Measurements from ENCODE around the gene ANLN. TPM values are rescaled to one million over a fixed set of nuclear protein-coding genes. Genes with fewer than 3 reads are reported as not detected.

Gene ANLN
- total RNA-seq, 1 experiment from 2014 or later: 238 TPM

- TF ChIP-seq CTCF (IDR thresholded peaks at IDR 0.05) (peak; percentile 88), SIN3A (IDR thresholded peaks at IDR 0.05; ENCODE audit: borderline replicate concordance, insufficient read depth, low read depth, low read length) (no peak)
- in situ Hi-C loops (cut with HindIII; ENCODE audit: low pct_unique_long_range_greater_than_20kb, low sequenced_read_pairs): no loop called here
- no peak overlapping the region for H3K27ac ChIP-seq (ENCODE audit: low read length)
Measured at GRCh38 chr7:36473454-36474282, 84.0 kb downstream of the ANLN start.

GRCh38 chr7:36474283-36475010, 84.8 kb downstream of the ANLN start:
- POLR2A ChIA-PET: no interaction called here
- in situ Hi-C loops (cut with HindIII; ENCODE audit: low pct_unique_long_range_greater_than_20kb, low sequenced_read_pairs): loop anchor here (25.0 kb wide), 1 partner anchor 713 kb away; no protein-coding TSS in a partner anchor
- no TSS peak for BruUV-seq (replicated peaks)
- Histone ChIP-seq H3K4me1 (ENCODE audit: control insufficient read depth, insufficient read depth, low read length) (no peaks in the 10 kb centered on the region), H3K4me3 (ENCODE audit: low read depth in 2 of 2, low read length in 2 of 2) (no peak overlapping the region), H3K27ac (ENCODE audit: low read length) (no peak overlapping the region), H3K9me3 (ENCODE audit: control insufficient read depth, insufficient read depth, low read depth, low read length) (no peaks in the 10 kb centered on the region), H3K36me3 (ENCODE audit: control insufficient read depth, insufficient read depth, low read length) (no peaks in the 10 kb centered on the region), H3K27me3 (ENCODE audit: control insufficient read depth, insufficient read depth, low read length) (no peaks in the 10 kb centered on the region)
- TF ChIP-seq CTCF (IDR thresholded peaks at IDR 0.05): no peak
- no peak for TF ChIP-seq TCF7L2 (IDR thresholded peaks at IDR 0.05; ENCODE audit: low read depth, low read length)
- TF ChIP-seq REST (IDR thresholded peaks at IDR 0.05; ENCODE audit: insufficient read depth in 1 of 2, low read depth in 2 of 2, low read length in 1 of 2): no peak
- no peak for TF ChIP-seq SIN3A (IDR thresholded peaks at IDR 0.05; ENCODE audit: borderline replicate concordance, insufficient read depth, low read depth, low read length)
- TF ChIP-seq POLR2AphosphoS5 (IDR thresholded peaks at IDR 0.05; ENCODE audit: low read depth, low read length): no peak
- no peak for DNase-seq (ENCODE audit: low read depth, low spot score)
- ATAC-seq: no peak; the same call in 1 of the 2 replicates
- intact Hi-C loops (cut with micrococcal nuclease; ENCODE audit: unreplicated experiment): loop anchor here (5.0 kb wide), 1 partner anchor 708 kb away; no protein-coding TSS in a partner anchor
- CTCF ChIA-PET: interaction anchor here (0.9 to 1.0 kb wide), 2 partner anchors 13 to 708 kb away, joined by 3 to 4 read pairs; no protein-coding TSS in a partner anchor

More at GRCh38 chr7:36473454-36474282, 84.0 kb downstream of the ANLN start:
- Histone ChIP-seq H3K4me1 (ENCODE audit: control insufficient read depth, insufficient read depth, low read length) (no peaks in the 10 kb centered on the region), H3K36me3 (ENCODE audit: control insufficient read depth, insufficient read depth, low read length) (no peaks in the 10 kb centered on the region), H3K9me3 (ENCODE audit: control insufficient read depth, insufficient read depth, low read depth, low read length) (no peaks in the 10 kb centered on the region), H3K4me3 (ENCODE audit: low read depth in 2 of 2, low read length in 2 of 2) (no peak overlapping the region), H3K27me3 (ENCODE audit: control insufficient read depth, insufficient read depth, low read length) (no peaks in the 10 kb centered on the region)
- intact Hi-C loops (cut with micrococcal nuclease; ENCODE audit: unreplicated experiment): loop anchor here (1.0 to 5.0 kb wide), 2 partner anchors 709 to 728 kb away; no protein-coding TSS in a partner anchor
- no TSS peak for BruUV-seq (replicated peaks)
- peak; percentile 86 for ATAC-seq
- no peak for DNase-seq (ENCODE audit: low read depth, low spot score)
- POLR2A ChIA-PET: no interaction called here
- CTCF ChIA-PET: interaction anchor here (0.9 to 1.3 kb wide), 2 partner anchors 14 to 708 kb away, joined by 3 to 6 read pairs; no protein-coding TSS in a partner anchor

Measured in Panc1 (cell line).